Loucy (cell line): Measurements from ENCODE around the gene FBXO9.

Experiments used
- CTCF ChIP-seq: fragments of 200-600 bp; sonication (generic); conservative IDR thresholded peaks from 2 replicates; pipeline ENCODE4 v1.5.1; 2014; ENCODE audit warnings: mild to moderate bottlenecking, antibody characterized with exemption, low read length
- EZH2phosphoT487 ChIP-seq: fragments of 200-600 bp; IDR thresholded peaks from 2 replicates; pipeline ENCODE4 v1.6.1; 2018; ENCODE audit warnings: antibody characterized with exemption, mild to moderate bottlenecking, moderate library complexity, borderline replicate concordance

- no peak for TF ChIP-seq EZH2phosphoT487
- TF ChIP-seq CTCF, result no peak
Measured at GRCh38 chr6:53074347-53074746, 9.1 kb downstream of the FBXO9 start.
